ENCODE results near the gene COA3.
"Not testable (repeated sequence)": the region's sequence is repeated elsewhere in the genome, so short reads cannot be mapped to it uniquely, and the experiment has no call there.

COA3 gene

DNA sequence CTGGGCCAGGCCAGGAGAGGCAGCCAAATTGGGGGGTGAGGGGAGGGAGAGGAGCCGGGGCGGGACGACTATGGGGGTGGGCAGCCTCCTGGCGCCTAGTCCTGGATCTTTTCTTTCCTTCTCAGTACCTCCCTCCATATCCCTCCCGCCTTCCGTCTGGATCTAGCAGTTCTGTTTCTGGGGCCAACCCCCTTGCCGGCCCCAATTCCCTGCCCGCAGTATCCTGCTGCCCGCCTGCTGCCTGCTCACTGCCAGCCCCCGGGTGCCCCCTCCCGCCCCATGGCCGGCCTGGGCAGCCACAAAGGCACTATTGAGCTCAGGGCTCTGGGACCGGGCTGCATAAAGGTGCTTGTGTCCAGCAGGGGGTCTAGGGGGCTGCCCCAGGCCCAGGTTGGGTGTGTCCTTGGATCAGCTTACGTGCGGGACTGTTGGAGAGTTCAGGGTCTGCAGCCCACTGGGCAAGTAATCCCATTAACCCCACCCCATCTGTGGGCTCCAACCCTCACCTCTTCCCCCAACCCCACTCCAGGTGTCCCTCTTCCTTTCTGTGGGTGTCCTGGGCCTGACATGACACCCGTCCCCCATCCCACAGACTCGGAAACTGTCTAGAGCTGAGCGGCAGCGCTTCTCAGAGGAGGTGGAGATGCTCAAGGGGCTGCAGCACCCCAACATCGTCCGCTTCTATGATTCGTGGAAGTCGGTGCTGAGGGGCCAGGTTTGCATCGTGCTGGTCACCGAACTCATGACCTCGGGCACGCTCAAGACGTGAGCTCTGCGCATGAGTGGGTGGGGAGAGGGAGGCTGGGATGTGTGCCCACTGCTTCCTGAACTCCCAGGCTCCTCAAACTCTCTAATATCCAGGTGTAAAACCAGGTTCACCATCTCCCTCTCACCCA is 16.1 kb downstream of the COA3 start:
- DNase-seq (ENCODE audit: low spot score) = no peak

DNA sequence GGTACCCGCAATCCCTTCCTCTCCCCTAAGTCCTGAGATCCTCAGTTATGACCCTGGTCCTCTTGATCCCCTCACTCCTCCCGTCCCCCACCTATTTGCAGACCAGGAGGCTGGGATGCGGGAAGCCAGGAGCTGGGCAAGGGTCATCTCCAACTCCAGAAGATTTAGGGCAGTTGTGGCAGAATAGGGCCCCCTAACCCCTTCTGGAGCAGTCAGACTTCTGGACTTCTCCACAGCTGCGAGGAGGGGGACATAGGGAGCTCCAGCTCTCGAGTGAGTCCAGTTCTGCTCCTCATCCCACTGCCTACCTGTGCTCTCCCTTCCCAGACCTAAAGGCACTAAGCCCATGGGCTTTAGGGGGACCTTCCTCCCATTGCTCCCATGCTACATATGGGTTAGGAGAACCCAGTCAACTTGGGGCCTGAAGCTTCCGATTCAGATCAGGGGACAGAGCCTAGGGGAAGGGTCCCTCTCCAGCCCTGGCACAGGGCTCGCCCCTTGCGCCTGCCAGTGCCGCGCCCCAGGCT is 16.8 kb downstream of the COA3 start:
- DNase-seq (ENCODE audit: low spot score) = no peak

DNA sequence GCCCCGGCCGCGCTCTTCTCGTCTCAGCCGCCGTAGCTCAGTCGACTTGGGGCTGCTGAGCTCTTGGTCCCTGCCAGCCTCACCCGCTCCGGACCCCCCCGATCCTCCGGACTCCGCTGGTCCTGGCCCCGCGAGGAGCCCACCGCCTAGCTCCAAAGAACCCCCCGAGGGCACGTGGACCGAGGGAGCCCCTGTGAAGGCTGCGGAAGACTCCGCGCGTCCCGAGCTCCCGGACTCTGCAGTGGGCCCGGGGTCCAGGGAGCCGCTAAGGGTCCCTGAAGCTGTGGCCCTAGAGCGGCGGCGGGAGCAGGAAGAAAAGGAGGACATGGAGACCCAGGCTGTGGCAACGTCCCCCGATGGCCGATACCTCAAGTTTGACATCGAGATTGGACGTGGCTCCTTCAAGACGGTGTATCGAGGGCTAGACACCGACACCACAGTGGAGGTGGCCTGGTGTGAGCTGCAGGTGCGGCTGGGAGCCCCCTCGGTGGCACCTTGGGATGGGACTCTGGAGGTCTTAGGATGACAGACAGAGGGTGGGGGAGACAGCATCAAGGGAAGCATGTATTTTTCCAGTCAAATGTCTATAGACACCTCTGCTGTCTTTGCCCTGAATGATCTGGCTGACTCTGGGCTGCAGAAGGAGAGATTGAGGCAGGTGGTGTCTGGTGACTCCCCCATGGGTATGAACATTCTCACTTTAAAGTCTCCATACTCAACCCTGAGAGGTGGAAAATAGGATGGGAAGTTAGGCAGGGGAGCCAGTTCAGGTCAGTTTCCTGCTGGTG is 17.5 kb downstream of the COA3 start:
- DNase-seq (ENCODE audit: low spot score) = no peak

DNA sequence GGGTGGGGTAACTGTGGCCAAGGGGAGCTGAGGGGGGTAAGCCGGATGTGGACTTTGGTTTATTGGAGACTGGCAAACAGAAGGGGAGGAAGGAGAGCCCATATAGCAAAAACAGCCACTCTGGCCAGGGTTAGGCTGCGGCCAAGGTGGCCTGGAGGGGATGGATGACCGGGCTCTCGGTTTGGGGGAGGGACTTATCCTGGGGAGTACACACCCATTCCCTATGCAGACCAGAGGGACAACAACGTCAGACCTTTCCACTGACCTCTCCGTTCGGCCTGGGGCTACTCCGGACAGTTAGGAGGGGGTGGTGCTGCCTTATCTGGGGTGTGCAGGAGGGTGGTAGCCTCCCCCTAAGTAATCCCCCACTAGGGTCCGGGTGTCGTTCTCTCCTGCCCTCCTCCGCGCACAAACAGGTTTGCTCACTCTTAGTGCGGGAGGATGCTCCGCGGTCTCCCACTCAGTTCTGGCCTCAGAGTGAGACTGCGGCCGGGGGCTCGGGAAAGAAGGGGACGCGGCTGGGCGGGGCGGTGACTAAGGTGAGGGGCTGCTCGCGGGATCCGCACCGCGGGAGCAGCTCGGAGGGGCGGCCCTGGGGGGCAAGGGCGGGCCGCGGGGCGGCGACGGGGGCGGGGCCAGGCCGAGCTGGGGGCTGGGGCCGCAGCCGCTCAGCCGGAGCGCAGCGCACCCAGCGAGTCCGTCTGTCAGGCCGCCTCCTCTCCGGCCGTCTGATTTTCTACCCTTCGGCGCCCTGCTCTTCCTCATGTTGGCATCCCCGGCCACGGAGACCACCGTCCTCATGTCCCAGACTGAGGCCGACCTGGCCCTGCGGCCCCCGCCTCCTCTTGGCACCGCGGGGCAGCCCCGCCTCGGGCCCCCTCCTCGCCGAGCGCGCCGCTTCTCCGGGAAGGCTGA is 18.3 kb downstream of the COA3 start, which contains the start of gene WNK4:
TSS of gene WNK4 (plus strand) at position 675 of the 915 bp plus-strand sequence. CDS start at position 764, 89 bp downstream.
- peak; percentile 52 for DNase-seq (ENCODE audit: low spot score)

DNA sequence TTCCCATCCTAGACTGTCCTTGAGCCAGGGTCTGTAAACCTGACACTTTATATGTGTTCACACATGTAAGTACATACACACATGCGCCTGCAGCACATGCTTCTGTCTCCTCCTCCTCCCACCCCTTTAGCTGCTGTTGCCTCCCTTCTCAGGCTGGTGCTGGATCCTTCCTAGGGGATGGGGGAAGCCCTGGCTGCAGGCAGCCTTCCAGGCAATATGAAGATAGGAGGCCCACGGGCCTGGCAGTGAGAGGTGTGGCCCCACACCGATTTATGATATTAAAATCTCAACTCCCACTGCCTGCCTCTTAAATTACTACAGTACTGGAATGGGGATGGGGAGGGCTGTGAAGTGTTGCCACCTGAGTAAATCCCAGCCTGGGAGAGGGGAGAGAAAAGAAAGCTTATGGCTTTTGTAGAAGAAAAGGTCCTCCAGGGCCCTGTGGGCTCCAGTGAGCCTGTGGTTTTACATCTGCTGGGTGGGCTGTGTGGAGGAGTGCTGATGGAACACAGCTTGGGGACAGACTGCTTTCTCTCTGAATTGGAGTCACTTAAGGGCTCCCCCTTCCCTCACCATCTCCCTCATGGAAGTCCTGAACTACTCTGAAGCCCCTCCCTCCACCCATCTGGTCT is 19.1 kb downstream of the COA3 start:
- DNase-seq (ENCODE audit: low spot score) = no peak

DNA sequence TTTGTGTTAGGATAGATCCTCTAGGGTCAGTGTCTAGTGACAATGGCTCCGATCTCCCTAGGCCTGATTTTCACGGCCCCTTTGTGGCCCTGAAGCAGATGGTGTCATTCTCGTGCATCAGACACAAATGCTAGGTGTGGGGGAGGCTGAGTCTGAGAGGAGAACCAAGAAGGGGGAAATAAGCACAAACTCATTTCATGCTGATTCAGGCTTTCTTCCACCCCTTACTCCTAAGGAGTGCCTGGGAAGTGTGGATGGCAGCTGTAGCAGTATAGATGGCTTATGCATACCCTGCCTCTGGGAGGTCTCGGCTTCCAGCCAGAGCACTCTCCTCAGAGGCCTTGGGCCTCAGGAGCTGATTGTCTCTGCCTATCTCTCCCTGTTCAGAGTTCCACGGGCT is 19.9 kb downstream of the COA3 start:
- no peak for DNase-seq (ENCODE audit: low spot score)

DNA sequence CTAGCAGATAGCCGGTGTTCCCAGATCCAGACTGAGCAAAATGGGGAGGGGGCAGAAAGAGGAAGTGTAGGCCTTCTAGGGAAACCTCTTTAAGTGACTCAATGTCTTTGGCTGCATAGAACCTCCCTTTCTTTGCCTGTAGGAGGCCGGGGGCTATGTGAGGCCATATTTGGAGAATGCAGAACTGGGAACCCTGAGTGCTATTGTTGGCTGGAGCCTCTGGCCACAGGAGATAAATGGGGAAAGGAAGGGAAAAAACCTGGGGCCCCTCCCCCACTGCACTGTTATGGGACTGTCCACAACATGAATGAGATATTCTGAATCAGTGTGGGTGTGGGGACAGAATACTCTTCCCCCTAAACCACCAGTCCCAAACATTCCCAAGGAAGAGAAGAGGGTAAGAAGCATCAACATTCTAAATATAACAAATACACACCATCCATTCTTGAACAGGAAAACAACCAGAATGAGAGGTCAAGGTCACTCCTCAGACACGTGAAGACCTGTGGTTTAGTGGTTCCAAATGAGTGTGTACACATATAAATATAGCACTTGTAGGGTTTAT is 22.9 kb downstream of the COA3 start:
- DNase-seq (ENCODE audit: low spot score) = no peak

DNA sequence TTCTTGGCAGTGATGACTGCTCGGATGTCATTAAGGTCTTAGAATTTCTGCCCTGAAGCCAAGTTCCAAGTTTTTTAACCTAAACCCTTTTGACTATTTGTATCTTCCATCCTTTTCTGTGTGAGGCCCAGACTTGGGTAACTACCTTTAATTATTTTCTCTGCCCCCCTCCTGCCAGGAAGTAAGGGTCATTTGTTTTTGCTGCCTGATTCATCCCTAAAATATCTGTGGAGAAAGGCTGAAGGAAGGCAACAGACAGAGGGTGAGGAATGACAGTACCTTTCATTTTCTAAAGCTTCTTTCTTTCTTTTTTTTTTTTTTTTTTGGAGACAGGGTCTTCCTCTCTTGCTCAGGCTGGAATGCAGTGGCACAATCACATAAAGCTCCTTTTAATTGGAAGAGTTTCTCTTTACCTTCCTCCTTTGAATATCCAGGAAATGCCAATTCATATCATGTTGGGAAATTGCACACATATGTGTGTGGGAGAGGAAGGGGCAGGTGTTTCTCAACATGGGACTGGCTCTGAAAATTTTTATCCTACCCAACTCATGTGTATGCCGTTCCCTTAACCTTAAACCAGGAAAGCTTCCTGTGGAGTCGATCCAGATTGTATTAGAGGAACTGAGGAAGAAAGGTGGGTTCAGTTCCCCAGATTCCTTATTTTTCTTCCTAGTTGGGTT is 24.3 kb downstream of the COA3 start:
- no peak for DNase-seq (ENCODE audit: low spot score)

DNA sequence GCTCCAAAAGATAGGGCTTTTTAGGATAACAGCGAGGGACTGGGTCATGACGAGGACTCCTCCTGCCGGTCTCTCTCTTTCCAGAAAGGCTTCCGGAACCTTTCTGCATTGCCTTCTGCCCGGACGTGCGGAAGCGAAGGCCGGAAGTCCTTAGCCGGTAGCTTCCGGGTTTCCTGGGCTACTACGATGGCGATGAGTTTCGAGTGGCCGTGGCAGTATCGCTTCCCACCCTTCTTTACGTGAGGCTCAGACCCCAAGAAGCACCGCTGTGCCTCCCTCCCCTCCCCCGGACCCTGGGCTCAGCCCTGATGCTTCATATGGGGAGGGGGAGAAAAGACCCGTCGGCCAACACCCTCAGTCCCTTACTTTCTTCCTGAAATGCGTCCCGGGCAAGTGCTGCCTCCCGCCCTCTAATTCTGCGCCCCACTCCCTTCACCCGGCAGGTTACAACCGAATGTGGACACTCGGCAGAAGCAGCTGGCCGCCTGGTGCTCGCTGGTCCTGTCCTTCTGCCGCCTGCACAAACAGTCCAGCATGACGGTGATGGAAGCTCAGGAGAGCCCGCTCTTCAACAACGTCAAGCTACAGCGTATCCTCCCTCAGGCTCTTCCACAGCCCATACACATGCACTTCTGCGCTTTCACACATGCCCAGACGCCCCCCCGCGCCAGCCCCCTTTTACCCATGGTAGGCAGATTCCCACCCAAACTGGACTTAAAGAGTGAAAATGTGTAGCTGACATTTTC is 25.0 kb downstream of the COA3 start, which contains the start of gene VPS25:
TSS of gene VPS25 (plus strand) at position 160 of the 746 bp plus-strand sequence. CDS start at position 187, 27 bp downstream.
- DNase-seq (ENCODE audit: low spot score) = peak; percentile 82

DNA sequence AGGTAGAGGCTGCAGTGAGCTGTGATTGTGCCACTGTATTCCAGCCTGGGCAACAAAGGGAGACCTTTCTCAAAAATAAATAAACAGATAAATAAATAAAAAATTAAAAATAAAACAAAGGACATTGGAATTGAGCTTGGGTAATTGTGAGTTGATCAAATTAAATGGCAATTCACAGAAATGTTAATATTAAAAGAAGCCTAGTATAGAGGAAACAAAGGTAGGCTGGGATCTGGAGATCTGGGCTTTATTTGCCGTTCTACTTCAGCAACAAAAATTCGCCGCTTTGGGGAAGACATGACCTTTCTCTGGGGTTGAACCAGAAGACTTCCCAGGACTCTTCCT is 25.6 kb downstream of the COA3 start:
- no peak for DNase-seq (ENCODE audit: low spot score)

DNA sequence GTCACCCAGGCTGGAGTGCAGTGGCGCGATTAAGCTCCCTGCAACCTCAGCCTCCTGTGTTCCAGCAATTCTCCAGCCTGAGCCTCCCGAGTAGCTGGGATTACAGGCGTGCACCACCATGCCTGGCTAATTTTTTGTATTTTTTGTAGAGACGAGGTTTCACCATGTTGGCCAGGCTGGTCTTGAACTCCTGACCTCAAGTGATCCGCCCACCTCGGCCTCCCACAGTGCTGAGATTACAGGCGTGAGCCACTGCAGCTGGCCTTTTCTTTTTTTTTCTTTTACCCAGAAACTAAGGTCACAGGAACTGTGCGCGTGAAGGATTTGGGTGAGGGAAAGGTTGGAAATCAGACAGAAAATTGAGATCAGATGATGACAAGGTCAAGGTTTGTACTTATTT is 28.5 kb downstream of the COA3 start:
- not testable (repeated sequence) for DNase-seq (ENCODE audit: low spot score)

DNA sequence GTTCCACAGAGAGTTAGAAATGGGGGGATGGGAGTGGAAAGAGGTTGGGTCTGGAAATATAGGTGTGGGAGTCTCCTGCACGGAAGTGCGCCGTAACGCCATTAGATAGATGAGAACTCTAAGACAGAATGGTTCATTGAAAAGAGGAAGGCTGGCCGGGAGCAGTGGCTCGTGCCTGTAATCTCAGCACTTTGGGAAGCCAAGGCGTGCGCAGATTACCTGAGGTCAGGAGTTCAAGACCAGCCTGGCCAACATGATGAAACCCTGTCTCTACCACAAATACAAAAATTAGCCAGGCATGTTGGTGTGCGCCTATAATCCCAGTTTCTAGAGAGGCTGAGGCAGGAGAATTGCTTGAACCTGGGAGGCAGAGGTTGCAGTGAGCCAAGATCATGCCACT is 30.5 kb downstream of the COA3 start:
- not testable (repeated sequence) for DNase-seq (ENCODE audit: low spot score)

DNA sequence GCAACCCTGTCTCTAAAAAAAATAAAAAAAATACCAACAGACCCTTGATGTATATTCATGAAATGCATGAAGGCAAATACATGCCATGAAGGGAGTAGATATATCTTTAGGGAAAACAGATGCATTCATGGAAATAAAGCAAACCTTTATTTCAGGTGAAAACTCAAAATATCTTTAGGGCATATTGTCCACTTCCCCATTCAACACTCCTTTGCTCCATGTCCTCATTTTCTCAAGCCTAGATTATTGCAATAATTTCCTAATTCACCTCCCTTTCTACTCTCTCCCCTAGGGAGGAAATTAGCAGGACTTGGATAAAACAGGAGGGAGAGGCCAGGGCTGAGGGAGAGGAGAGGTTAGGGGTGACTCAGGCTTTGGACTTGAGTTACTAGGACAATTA is 31.0 kb downstream of the COA3 start:
- no peak for DNase-seq (ENCODE audit: low spot score)

DNA sequence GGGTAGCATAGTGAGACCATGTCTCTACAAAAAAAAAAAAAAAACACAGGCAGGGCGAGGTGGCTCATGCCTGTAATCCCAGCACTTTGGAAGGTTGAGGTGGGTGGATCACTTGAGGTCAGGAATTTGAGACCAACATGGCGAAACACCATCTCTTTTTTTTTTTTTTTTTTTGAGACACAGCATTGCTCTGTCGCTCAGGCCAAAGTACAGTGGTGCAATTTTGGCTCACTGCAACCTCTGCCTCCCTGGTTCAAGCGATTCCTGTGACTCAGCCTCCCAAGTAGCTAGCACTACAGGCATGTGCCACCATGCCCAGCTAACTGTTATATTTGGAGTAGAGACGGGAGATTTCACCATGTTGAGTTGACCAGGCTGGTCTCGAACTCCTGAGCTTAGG is 32.4 kb downstream of the COA3 start:
- no peak for DNase-seq (ENCODE audit: low spot score)

DNA sequence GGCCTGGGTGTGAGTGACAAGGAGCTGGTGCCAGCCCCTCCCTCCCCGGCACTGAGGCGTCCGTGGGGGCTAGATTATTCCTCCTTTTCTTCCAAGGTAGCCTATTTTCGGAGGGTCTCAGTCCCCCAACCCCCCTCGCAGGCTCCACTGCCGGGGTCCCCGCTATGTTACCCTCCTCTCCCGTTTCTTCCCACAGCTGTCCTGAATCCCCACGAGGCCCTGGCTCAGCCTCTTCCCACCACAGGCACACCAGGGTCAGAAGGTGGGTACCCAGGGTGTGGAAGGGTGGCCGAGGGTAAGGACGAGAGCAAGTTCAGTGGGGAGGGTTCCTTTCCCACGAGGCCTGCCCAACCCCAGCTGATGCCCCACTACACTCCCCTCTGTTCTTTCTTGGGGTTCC is 36.9 kb downstream of the COA3 start:
- DNase-seq (ENCODE audit: low spot score) = no peak

DNA sequence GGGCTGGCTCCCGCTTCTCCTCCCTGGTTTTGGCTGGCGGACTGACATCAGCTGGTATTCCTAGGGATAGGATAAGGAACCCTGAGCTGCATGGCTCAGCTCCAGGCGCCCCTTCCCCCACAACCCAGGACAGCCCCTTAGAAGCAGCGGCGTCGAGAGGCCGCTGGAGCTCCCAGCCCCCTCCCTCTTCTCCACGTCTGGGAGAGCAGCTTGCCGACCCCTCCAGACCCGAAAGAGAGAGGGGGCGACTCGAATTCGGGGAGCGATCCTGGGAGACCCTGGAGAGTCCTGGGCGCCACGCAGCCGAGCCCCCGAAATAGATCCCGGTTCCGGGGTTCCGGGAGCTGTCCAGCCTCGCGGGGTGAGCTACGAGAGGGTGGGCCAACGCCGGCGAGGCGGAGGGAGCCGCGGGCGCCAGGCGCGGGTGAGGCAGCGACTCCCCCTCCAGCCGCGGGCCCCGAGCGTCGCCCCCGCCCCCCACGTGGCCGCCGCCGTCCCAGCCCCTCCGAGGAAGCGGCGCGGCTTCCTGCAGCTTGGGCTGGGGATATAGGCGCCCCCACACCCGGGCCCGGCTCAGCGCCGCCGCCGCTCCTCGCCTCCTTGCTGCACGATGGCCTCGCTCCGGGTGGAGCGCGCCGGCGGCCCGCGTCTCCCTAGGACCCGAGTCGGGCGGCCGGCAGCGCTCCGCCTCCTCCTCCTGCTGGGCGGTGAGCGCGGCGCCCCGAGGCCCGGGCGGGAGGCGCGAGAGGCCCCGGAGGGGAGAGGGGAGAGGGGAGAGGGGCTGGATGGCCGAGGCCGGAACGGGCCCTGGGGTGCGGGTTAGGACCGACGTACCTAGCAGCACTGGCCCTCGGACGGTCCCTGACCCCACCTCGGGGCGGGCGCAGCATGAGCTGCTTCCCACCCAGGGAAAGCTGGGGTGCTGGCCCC is 37.6 kb downstream of the COA3 start, which contains the start of gene RAMP2:
TSS of gene RAMP2 (plus strand) at position 576 of the 930 bp plus-strand sequence. CDS start at position 611, 35 bp downstream.
- DNase-seq (ENCODE audit: low spot score) = no peak

DNA sequence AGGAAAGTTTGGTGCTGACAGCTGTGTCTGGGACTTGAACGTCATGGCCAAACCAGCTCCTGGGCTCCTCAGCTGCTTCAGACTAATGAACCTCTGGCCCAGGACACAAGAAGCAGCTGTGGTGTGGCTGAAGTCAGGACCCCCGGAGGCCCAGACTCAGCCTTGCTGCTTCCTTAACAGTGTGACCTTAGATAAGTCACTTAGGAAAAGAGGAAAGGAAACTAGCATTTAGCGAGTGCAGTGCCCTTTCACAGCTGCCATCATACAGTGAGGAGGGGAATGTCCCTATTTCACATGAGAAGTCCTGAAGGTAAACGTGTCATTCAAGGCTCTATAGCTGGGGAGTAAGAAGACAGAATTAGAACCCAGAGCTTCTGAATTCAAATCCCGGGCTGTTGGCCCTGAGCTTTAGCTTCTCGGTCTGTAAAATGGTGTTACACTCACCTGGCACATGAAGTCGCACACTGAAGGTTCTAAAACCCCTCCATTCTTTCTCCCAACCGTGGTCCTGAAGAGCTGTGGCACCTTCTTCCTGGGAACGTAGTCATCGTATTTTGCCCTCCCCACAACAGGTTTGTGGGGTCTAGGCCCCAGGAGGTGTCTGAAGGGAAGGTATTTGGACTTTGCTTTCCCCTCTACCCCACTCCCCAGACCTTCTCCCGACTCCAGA is 38.4 kb downstream of the COA3 start:
- DNase-seq (ENCODE audit: low spot score) = no peak

DNA sequence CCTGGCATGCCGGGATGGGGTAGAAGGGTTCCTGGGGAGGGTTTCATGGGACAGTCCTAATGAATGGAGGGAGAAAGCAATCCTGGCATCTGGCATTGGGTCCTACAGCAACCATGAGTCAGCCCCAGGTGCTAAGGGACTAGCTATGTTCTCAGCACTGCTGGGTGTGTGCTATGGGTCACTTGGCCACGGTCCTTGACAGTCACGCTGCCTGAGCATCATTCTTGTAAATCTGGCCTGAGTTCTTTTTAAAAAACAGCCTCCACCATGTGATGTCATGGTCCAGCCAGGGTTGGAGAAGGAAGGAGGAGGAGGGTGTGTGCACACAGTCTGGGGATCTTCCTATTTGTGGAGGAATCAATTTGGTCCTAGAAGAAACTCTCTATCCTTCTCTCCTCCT is 43.7 kb downstream of the COA3 start:
- no peak for DNase-seq (ENCODE audit: low spot score)
